ENCODE measurements around the gene TUT4.
A peak's percentile ranks its signal among the peaks of the same experiment; 100 is the strongest.

The TUT4 gene

DNA sequence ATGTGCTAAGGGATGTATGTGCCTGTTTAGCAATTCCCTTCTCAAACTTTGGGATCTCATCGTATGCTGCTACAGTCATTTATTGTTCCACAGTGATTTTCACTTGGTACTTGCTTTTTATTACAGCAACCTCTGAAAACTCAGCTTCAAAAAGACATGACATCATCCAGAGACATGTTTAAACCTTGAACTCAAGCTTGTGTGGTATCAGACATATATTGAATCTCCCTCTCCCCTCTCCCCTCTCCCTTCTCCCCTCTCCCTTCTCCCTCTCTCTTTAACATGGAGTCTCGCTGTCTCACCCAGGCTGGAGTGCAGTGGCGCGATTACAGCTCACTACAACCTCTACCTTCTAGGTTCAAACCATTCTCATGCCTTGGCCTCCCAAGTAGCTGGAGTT, 19.5 kb upstream of the TUT4 start:
- DNase-seq, result no peak

DNA sequence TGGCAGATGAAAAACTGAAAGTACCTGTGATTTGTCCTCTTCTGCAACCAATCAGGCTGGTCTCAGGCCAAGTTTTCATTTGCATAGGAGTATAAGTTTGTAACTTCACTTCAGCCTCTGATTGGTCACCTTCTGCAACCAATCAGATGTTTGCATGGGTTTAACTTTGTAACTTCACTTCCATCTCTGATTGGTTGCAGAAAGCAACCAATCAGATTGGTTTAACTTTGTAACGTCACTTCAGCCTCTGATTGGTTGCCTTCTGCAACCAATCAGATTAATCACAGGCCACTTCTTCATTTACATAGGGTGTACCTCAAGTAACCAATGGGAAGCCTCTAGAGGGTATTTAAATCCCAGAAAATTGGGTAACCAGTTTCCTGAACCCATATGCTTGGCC, 18.9 kb upstream of the TUT4 start:
- no peak for DNase-seq

DNA sequence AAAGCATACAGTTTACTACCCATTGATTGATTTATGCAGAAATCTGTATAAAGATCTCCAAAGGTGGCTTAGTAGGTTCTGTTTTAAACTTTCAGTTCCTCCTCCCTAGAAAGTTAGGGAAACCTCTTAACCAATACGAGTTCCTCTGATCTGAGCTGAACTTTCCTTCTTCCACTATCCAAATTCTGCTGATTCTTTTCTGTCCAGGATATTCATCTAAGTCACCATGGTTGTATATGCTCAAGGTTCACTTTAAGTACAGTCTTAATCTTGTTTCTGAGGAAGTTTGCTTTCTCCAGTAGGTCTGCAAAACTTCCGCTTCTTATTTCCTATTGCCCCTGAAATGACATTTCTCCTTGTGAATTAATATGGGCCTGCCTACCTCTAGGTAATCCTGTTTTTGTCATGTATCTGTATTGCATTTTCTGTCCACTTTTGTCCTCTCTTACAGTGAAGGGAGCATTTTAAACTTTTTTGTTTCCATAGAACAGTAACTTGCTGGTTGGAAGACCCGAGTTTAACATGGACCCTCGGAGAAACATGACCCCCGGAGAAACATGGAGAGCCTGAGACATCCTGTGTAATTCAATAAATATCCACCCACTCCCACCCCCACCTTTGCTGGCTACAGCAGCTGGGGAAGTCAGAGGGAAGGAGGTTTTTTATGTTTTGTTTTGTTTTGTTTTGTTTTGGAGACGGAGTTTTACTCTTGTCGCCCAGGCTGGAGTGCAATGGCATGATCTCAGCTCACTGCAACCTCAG, 16.7 kb upstream of the TUT4 start:
- DNase-seq, result no peak

DNA sequence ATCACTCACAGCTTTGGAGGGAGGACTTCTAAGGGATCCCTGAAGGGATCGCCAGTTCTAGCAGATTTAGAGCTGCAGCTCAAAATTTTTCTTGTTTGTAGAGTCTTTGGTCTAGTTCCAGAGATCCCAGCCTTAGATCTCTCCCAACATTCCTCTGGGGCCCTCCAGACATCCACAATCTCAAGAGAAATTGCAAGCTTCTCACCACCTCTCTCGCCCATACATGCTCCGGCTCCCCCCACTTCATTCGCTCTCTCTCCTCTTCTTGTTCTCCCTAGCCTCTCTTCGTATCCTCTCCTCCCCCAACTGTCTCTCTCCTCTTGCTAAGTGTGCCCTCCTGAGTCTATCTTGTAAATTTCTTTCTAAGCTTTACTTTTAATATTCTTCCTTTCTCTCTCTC, 15.1 kb upstream of the TUT4 start:
- no peak for DNase-seq

DNA sequence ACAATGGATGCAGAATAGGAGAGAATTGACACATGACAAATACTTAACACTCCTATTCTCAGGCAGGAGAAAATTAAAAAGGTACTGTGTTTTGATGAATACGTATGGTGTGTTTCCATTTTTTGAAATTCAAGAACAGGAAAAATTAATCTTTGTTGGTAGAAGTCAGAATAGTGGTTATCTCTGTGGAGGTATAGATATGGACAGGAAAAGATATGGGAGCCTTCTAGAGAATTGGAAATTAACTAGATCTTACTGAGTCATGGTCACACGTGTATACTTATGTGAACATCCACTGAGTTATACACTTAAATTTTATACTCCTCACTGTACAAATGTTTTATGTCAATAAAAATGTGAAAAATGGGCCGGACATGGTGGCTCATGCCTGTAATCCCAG, 9.9 kb upstream of the TUT4 start:
- no peak for DNase-seq

DNA sequence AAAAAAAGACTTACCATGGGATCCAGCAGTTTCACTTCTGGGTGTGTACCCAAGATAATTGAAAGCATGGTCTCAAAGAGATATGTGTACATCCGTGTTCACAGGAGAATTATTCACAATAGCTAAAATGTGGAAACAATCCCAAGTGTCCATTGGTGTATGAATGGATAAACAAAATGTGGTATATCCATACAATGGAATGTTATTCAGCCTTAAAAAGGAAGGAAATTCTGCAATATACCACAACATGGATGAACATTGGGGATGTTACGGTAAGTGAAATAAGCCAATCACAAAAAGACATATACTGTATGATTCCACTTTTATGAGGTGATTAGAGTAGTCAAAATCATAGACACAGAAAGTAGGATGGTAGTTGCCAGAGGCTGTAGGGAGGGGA, 7.0 kb upstream of the TUT4 start:
- DNase-seq, result no peak

DNA sequence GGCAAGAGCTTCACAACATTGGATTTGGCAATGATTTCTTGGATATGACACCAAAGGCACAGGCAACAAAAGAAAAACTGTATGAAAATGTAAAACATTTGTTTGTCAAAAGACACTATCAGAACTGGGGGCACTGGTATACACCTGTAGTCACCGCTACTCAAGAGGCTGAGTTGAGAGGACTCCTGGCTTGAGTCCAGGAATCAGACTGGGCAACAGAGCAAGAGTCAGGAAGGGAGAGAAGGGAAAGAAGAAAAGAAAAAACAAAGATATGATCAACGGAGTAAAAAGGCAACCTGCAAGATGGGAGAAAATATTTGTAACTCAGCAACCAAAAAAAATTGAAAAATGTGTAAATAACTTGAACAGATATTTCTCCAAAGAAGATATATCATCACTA, 6.0 kb upstream of the TUT4 start:
- DNase-seq, result no peak

DNA sequence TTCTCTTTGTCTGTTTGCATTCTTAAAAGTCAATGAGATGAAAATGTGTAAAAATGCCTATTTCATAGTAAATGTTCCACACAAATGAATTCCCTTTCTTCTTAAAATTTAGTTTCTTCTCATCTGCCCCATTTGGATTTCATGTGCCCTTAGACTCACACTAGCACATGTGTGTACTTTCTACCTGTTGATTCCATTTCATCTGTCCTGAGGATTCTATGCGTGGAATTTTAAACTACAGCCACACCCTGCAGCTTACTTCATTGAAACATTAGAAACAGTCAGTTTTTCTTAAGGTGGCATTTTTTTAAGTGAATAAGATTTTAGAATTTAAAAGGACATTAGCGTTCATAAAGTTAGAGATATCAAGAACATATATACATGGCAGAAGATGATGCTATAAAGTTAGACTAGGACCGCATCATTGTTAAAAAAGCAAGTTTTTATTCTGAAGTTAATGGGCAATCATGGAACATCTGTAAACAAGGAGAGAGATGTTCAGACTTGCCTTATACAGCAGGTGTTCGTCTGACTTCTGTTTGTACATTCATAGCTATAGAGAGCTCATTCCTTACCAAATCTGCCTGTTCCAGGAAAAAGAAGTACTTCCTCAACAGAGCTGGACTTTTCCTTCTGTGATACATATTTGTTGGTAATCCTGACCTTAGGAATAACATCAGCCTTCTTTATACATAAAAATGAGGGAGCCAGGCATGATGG, 3.9 kb upstream of the TUT4 start:
- DNase-seq, result no peak

DNA sequence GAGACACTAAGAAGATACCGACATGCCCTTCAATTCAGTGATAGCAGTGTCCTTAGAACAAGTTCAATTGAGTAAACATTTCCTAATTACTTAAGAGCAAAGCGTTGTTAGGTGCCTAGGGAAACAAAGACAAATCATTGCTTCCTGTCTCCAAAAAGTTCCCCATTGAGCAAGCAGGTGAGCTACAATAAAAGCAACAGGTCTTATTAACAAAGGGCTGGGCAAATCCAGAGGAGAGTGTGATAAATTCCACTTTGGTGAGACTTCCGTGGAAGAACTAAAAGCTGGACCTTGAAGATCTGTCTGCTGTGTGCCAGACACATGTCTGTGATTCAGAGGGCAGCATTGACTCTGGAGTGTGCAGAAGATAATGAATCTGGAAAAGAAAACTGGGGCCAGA, 1.9 kb upstream of the TUT4 start:
- no peak for DNase-seq

DNA sequence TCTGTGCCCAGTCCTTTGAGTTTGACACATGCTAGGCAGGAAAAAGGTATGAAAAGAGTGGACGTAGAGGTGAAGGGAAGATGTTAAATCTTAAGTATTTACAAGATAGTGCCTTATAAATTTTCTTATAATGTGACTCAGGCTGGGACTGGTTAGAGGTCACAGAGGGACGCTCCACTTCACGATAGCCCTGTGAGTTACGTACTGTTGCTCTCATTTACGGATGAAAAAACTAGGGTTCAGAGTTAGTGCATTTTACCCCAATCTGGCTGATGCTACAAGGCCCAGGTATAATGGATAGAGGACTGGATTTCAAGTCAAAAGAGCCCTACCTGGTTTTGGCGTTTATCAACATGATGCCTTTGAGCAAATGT, 1.4 kb upstream of the TUT4 start:
- no peak for DNase-seq

DNA sequence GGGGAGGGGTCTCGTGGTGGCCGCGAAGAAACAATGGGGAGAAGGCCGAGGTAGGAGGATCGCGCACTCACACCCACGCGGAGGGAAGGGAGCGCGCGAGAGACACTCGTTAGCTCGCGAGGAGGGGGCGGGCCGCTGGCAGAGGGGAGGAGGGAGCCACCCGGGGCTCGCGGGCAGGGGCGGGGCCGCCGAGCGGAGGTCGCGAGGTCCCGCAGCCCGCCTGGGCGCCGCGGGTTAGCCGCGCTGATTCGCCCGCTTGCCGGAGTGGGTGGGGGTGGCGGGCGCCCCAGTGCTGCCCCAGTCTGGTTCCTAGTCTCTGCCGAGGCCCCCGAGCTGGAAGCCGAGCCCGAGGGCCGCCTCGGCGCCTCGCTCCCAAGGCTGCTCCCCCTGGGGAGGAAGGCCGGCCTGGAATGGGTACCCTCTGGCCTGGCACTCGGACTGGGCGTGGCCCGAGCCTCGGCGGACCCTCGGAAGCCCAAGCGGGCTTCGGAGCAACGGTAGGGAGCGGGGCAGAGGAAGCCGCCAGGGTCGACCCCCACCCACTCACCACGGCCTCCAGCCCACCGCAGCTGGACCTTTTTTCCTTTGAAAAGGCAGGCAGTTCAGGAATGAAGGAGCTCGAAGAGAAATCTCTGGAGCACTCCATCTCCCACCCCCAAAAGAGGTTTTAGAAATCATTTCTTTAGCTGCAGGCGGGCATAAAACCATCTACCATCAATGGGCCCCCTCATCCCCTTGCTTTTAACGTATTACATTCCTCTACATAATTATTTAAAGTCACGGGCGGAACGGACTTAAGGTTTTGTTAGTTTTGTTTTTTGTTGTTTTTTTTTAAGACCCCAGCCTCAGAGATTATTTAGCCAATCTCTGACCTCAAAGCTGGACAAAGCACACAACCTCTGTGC, 722 bp upstream of the TUT4 start:
- peak; percentile 85 to 91 for DNase-seq

DNA sequence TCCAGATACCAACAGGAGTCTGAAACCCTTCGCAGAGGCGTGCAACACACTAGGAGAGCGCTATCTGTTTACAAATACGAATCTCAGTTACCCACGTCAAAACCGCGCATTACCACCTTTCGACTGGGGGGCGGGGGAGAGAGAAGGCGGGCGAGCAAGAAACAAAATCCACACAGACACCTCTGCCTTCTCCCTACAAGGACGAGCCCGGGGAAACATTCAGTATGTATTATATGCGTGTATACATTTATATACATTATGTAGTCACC, 722 bp downstream of the TUT4 start:
- DNase-seq, result peak; percentile 42 to 66

DNA sequence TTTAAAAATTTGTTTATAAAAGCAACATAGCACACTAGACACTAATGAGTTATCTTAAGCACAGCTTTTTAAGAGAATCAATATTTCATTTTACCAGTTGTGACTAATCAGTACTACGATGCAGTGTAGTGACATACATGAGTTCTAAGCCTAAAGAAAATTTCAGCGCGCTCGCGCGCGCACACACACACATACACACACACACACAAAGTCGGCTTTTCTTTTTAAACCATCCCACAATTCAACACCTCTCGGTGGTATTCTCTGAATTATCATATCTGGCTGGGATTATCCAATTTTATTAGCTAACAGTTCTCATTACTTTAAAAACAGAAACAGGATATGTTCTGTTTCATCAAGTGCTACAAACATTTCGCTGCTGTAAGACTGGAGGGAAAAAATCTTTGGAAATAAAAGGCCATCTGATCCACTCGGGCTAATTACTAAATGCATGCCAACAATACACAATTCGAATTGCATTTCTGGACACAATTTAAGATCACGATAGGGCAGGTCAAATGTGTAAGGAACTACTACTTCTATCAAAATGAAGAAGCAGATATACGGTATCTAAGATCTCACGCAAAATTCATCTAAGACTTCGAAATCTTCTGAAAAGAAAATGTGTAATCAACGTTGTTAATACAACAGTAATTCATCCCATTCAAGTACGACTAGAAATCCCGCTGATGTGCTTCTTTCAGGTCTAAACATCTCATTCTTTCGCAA, 1.2 kb downstream of the TUT4 start:
- peak; percentile 27 to 39 for DNase-seq

DNA sequence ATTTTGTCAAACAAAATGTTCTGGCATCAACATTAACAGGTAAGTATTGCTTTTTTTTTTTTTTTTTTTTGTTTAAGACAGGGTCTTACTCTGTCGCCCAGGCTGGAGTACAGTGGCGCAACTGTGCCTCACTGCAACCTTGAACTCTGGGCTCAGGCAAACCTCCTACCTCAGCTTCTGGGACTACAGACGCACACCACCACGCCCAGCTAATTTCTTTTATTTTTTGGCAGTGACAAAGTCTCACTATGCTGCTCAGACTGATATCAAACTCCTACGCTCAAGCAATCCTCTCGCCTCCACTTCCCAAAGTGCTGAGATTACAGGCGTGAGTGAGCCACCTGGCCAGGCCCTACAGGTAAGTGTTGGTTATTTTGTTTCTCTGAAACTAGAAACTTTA, 2.4 kb downstream of the TUT4 start:
- DNase-seq, result peak in 1 of 2 experiments; percentile 4

DNA sequence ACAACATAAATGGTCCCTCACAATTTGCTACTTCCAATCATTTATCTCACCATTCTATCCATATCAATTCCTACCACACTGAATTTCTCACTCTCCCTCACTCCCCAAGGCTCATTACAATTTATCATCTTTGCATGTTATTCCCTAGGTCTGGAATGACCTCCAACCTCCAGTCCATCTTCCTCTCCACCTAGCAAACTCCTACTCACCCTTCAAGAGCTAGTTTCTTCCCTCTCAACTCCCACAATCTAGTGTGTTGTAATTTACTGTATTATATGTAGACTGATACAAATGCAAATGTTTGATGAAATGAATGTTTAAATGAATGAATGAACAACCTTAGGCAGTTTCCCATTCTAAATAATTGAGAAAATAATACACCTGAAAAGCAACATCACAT, 3.6 kb downstream of the TUT4 start:
- DNase-seq, result no peak

DNA sequence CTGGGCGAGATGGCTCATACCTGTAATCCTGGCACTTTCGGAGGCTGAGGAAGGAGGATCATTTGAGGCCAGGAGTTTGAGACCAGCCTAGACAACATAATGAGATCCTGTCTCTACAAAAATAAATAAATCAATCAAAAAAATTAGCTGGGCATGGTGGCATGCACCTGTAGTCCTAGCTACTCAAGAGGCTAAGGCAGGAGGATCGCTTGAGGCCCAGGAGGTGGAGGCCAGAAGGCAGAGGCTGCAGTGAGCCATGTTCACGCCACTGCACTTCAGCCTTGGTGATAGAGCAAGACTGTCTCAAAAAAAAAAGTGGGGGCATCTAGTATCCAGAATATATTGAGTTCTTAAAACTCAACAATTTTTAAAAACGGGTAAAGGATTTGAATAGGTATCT, 6.0 kb downstream of the TUT4 start:
- DNase-seq, result no peak

DNA sequence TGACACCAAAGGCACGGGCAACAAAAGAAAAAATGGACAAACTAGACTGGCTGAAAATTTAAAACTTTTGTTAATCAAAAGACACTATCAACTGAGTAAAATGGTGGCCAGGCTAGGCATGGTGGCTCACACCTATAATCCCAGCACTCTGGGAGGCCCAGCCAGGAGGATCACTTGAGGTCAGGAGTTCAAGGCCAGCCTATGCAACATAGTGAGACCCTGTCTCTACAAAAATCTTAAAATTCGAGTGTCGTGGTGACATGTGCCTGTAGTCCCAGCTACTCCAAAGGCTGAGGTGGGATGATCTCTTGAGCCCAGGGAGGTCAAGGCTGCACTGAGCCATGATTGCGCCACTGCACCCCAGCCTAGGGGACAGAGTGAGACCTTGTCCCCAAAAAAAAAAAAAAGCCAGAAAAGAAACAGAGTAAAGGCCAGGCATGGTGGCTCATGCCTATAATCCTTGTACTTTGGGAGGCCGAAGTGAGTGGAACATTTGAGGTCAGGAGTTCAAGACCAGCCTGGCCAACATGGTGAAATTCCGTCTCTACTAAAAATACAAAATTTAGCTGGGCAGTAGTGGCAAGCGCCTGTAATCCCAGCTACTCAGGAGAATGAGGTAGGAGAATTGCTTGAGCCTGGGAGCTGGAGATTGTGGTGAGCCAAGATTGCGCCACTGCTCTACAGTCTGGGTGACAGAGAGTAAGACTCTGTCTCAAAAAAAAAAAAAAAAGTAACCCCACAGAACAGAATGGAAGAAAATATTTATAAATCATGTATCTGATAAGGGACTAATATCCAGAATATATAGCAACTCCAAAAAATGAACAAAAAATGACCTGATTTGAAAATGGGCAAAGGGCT, 8.0 kb downstream of the TUT4 start:
- no peak for DNase-seq

DNA sequence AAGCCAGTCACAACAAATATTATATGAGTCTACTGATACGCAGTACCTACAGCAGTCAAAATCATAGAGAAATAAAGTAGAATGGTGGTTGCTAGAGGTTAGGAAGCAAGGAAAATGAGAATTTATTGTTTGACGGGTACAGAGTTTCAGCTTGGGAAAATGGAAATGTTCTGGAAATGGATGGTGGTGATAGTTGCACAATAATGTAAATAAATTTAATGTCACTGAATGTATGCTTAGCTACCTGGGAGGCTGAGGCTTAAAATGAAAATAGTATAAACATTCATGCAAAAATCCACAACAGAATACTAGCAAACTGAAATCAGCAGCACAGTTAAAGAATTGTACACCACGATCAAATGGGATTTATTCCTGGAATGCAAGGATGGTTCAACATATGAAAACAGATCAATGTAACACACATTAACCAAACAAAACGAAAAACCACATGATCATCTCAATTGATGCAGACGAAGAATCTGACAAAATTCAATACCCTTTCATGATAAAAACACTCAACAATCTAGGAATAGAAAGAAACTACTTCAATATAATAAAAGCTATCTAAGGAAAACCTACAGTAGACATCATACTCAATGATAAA, 10.7 kb downstream of the TUT4 start:
- no peak for DNase-seq

DNA sequence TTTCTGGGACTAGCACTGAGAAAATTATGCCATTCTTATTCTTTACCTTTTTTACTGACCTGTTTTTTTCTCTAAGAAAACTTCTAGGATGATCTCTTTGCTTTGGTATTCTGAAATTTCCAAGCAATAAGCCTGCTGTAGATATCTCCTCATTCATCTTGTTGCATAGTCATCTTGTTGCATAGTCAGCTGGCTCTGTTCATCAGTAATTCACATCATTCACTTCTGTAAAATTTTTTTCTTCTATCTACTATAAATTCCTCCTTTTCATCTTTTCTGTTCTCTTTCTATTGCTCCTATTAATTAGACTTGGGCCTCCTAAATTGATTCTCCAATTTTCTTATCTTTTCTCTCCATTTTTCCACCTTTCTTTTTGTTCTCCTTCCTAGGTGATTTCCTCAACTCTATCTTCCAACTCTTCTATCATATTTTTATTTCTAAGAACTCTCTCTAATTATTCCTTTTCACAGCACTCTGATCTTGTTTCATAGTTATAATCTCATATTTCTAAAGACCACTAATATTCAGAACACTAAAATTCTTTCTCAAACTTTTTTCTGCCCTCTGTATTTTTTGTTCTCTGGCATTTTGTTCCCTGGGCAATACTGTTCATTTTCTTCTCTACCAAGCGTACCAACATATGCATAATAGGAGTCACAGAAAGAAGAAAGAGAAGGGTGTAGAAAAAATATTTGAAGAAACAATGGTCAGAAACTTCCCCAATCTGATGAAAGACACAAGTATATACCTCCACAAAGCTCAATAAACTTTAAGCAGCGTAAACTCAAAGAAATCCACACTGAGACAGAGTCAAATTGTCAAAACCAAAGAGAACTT, 17.7 kb downstream of the TUT4 start:
- DNase-seq, result no peak

DNA sequence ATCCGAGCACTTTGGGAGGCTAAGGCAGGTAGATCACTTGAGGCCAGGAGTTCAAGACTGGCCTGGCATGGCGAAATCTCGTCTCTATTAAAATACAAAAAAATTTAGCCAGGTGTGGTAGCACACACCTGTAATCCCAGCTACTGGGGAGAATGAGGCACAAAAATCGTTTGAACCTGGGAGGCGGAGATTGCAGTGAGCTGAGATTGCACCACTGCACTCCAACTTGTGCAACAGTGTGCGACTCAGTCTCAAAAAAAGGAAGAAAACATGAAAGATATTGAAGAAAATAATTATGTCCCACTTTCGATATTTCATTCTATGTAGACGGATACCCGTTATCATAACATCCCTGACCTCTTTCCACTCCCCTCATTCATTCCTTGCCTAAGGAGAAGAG, 19.2 kb downstream of the TUT4 start:
- no peak for DNase-seq
